Nephron progenitor cell (in vitro differentiated cells): ENCODE measurements around the gene SRR.
A peak's percentile ranks its signal among the peaks of the same experiment; 100 is the strongest.

Source experiments
- DNase-seq: peaks from one replicate; pipeline ENCODE4 v3.0.0; 2021
- H3K27ac Mint-ChIP-seq: 2 replicates; pipeline ENCODE4 v1.8.0; 2021; ENCODE audit warnings: mild to moderate bottlenecking, moderate library complexity, mixed read lengths
- H3K27me3 Mint-ChIP-seq: 2 replicates; pipeline ENCODE4 v1.8.0; 2021; ENCODE audit warnings: mild to moderate bottlenecking, low read depth, mixed read lengths; ENCODE audit not compliant: poor library complexity
- H3K36me3 Mint-ChIP-seq: 2 replicates; pipeline ENCODE4 v1.8.0; 2021; ENCODE audit warnings: low read depth, mixed read lengths
- H3K4me1 Mint-ChIP-seq: 2 replicates; pipeline ENCODE4 v1.8.0; 2021; ENCODE audit warnings: mixed read lengths
- H3K4me3 Mint-ChIP-seq: 2 replicates; pipeline ENCODE4 v1.8.0; 2021; ENCODE audit warnings: mild to moderate bottlenecking, moderate library complexity, mixed read lengths
- H3K9me3 Mint-ChIP-seq: 2 replicates; pipeline ENCODE4 v1.8.0; 2021; ENCODE audit warnings: mild to moderate bottlenecking, moderate library complexity, mixed read lengths
- CTCF ChIP-seq: fragments of 200-600 bp; sonication (generic); IDR thresholded peaks from 2 replicates; pipeline ENCODE4 v1.5.0; 2021; ENCODE audit warnings: antibody characterized with exemption

The SRR gene

GRCh38 chr17:2344528-2344927 is 40.8 kb downstream of the SRR start:
- Mint-ChIP-seq H3K9me3 (no peaks in the 10 kb centered on the region), H3K36me3 (peaks cover 19% of the 10 kb centered on the region), H3K27ac (no peak overlapping the region), H3K27me3 (peaks cover 3% of the 10 kb centered on the region), H3K4me1 (peaks cover 28% of the 10 kb centered on the region), H3K4me3 (no peak overlapping the region)
- DNase-seq, result no peak
- TF ChIP-seq CTCF, result no peak

GRCh38 chr17:2346475-2346874 is 42.7 kb downstream of the SRR start:
- H3K27me3 Mint-ChIP-seq, result peaks cover 3% of the 10 kb centered on the region
- peak overlapping the region; percentile 64 for H3K27ac Mint-ChIP-seq
- H3K9me3 Mint-ChIP-seq, result no peaks in the 10 kb centered on the region
- DNase-seq, result no peak
- peaks cover 29% of the 10 kb centered on the region for H3K4me1 Mint-ChIP-seq
- no peak overlapping the region for H3K4me3 Mint-ChIP-seq
- peaks cover 18% of the 10 kb centered on the region for H3K36me3 Mint-ChIP-seq
- no peak for TF ChIP-seq CTCF

GRCh38 chr17:2347805-2348685 is 44.3 kb downstream of the SRR start:
- Mint-ChIP-seq H3K4me3 (peak overlapping the region; percentile 34), H3K9me3 (no peaks in the 10 kb centered on the region), H3K36me3 (peaks cover 12% of the 10 kb centered on the region), H3K4me1 (peaks cover 39% of the 10 kb centered on the region), H3K27me3 (peaks cover 3% of the 10 kb centered on the region), H3K27ac (peak overlapping the region; percentile 93)
- peak; percentile 47 for DNase-seq
- TF ChIP-seq CTCF, result no peak

- H3K27me3 Mint-ChIP-seq, result no peaks in the 10 kb centered on the region
- no peak for TF ChIP-seq CTCF
- H3K4me1 Mint-ChIP-seq, result peaks cover 31% of the 10 kb centered on the region
- no peak overlapping the region for H3K4me3 Mint-ChIP-seq
- no peak overlapping the region for H3K27ac Mint-ChIP-seq
- H3K36me3 Mint-ChIP-seq, result no peaks in the 10 kb centered on the region
- no peaks in the 10 kb centered on the region for H3K9me3 Mint-ChIP-seq
- DNase-seq, result no peak
Measured at GRCh38 chr17:2351269-2351668, 47.5 kb downstream of the SRR start.

GRCh38 chr17:2354311-2354710 is 50.6 kb downstream of the SRR start:
- Mint-ChIP-seq H3K27me3 (no peaks in the 10 kb centered on the region), H3K9me3 (no peaks in the 10 kb centered on the region), H3K36me3 (no peaks in the 10 kb centered on the region), H3K27ac (no peak overlapping the region), H3K4me3 (no peak overlapping the region), H3K4me1 (peaks cover 17% of the 10 kb centered on the region)
- no peak for TF ChIP-seq CTCF
- no peak for DNase-seq

GRCh38 chr17:2357237-2357636 is 53.5 kb downstream of the SRR start:
- Mint-ChIP-seq H3K27ac (no peak overlapping the region), H3K27me3 (no peaks in the 10 kb centered on the region), H3K9me3 (no peaks in the 10 kb centered on the region), H3K4me3 (no peak overlapping the region), H3K36me3 (peaks cover 6% of the 10 kb centered on the region), H3K4me1 (peaks cover 16% of the 10 kb centered on the region)
- no peak for DNase-seq
- TF ChIP-seq CTCF, result no peak
